Left ventricle myocardium superior (tissue), 1 donor: ENCODE measurements around the gene PSAP. TPM values are rescaled to one million over a fixed set of nuclear protein-coding genes. Genes with fewer than 3 reads are reported as not detected.

ENCODE experiments used
- ATAC-seq: fragments of 200-7000 bp; cut with Tn5 transposase; one replicate; pipeline ENCODE4 v1.9.1; 2020; ENCODE audit warnings: mild to moderate bottlenecking, moderate library complexity
- DNase-seq: peaks from one replicate; pipeline ENCODE4 v3.0.0-alpha.2; 2020
- intact Hi-C: fragments of 100-400 bp; cut with micrococcal nuclease; formaldehyde crosslinking; loops from one replicate; pipeline ENCODE4 v1.11.0; 2022
- total RNA-seq: library from RNA; stranded (reverse); fragmentation: NEBNext Ultra II Directional; extraction: Animal tissue kit (Norgen Biotek cat#: 25700); gene quantifications from one replicate; pipeline ENCODE4 v1.2.1, GENCODE V29; 2021
- donor health status: DM: no; HTN: yes; CAD: no; lungs with severe emphysema.

The PSAP gene
- total RNA-seq, 1 donor from 2014 or later, result 1,798 TPM

GRCh38 chr10:71816936-71817618, 34.0 kb downstream of the PSAP start:
- DNase-seq (no peak), ATAC-seq (no peak)
- intact Hi-C loops, result no loop called here

DNA sequence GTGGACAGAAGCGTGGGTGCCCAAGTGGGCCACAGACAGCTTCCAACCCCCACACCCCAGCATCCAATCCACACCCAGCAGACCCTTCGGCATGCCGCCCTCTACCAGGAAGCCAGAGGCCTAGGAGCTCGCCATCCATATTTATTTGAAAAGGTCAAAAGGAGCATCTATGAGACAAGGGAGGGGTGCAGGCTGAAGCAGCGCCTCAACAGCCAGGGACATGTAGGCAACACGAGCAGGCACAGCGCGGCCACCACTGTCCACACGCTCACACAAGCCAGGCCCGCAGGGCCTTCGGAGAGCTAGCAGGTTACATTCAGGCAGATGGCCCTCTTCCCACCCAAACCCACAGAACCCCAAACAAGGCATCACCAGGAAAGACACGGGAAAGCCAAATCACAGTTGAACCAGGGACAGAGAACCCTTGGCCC, 34.6 kb downstream of the PSAP start:
- ATAC-seq (no peak), DNase-seq (no peak)
- intact Hi-C loops, result no loop called here

GRCh38 chr10:71815515-71816130, 35.4 kb downstream of the PSAP start:
- intact Hi-C loops, result no loop called here
- DNase-seq (no peak), ATAC-seq (no peak)

- intact Hi-C loops, result no loop called here
- DNase-seq, result no peak
- no peak for ATAC-seq
Observed at GRCh38 chr10:71814922-71815411, 36.1 kb downstream of the PSAP start.

- DNase-seq, result no peak
- peak; percentile 4 for ATAC-seq
- intact Hi-C loops, result no loop called here
Observed at GRCh38 chr10:71812913-71813590, 38.0 kb downstream of the PSAP start.

- intact Hi-C loops, result no loop called here
- DNase-seq (peak; percentile 86), ATAC-seq (peak; percentile 81)
Observed at GRCh38 chr10:71812016-71812912, 38.8 kb downstream of the PSAP start.

DNA sequence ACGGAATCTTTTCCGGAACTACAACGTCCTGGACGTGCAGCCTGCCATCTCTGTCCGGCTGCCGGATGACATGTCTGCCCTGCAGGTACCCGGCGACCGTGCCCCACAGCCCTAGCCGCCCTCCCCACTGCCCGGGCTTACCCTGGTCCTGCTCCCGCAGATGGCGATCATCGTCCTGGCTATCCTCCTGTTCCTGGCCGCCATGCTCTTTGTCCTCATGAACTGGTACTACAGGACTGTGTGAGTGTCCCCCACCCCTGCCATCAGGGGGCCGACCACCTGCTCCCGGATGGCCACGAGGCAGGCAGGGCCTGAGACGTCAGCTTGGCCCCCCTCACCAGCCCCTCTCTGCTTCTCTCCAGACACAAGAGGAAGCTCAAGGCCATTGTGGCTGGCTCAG, 39.7 kb downstream of the PSAP start:
- ATAC-seq (no peak), DNase-seq (no peak)
- intact Hi-C loops, result no loop called here

GRCh38 chr10:71810048-71810750, 40.9 kb downstream of the PSAP start:
- intact Hi-C loops, result no loop called here
- ATAC-seq, result no peak
- DNase-seq, result no peak

DNA sequence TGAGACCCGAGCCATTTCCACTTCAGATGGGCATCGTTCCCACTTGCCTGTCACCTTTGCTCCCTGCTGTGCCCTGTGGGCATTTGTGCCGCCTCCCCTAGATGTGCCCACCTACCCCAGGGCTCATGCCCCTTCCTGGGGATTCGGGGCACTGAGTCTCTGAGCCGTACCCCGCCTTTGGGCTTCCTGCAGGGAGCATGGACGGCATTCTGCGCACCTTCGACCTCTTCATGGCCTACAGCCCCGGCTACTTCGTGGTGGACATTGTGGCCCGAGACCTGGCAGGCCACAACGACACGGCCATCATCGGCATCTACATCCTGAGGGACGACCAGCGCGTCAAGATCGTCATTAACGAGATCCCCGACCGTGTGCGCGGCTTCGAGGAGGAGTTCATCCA, 41.4 kb downstream of the PSAP start:
- DNase-seq (no peak), ATAC-seq (no peak)
- intact Hi-C loops, result no loop called here

GRCh38 chr10:71807557-71808510, 43.2 kb downstream of the PSAP start:
- DNase-seq (no peak), ATAC-seq (no peak)
- intact Hi-C loops, result no loop called here

GRCh38 chr10:71806704-71807556, 44.1 kb downstream of the PSAP start:
- ATAC-seq (no peak), DNase-seq (no peak)
- intact Hi-C loops, result no loop called here

- peak; percentile 70 for ATAC-seq
- DNase-seq, result no peak
- intact Hi-C loops, result no loop called here
Observed at GRCh38 chr10:71805776-71806703, 45.0 kb downstream of the PSAP start.

GRCh38 chr10:71804077-71804476, 47.0 kb downstream of the PSAP start:
- DNase-seq (no peak), ATAC-seq (peak; percentile 48)
- intact Hi-C loops, result no loop called here

GRCh38 chr10:71802715-71803488, 48.1 kb downstream of the PSAP start:
- DNase-seq (no peak), ATAC-seq (no peak)
- intact Hi-C loops, result no loop called here

- DNase-seq (no peak), ATAC-seq (no peak)
- intact Hi-C loops, result no loop called here
Observed at GRCh38 chr10:71802235-71802634, 48.8 kb downstream of the PSAP start.
